Lung (tissue), 12 donors: ENCODE data around the gene JAG2. TPM values are rescaled to one million over a fixed set of nuclear protein-coding genes. Genes with fewer than 3 reads are reported as not detected.
A peak's percentile ranks its signal among the peaks of the same experiment; 100 is the strongest.

ENCODE experiments used
- ATAC-seq: fragments of 200-7000 bp; cut with Tn5 transposase; one replicate; pipeline ENCODE4 v1.9.1; 2020; ENCODE audit warnings: moderate number of reproducible peaks; ENCODE audit not compliant: insufficient read depth, low FRiP score
- DNase-seq, 3 donors: peaks; one replicate each; pipeline ENCODE4 v3.0.0-alpha.2; 2013 to 2017
- H3K27ac ChIP-seq, 2 donors: one replicate each; pipeline ENCODE4 v1.5.1; 2013; ENCODE audit warnings: mild to moderate bottlenecking in 2 of 2, moderate library complexity in 2 of 2, control low read depth in 1 of 2, inconsistent platforms in 1 of 2, low read depth in 1 of 2, low read length in 1 of 2
- H3K27me3 ChIP-seq, 3 donors: one replicate each; pipeline ENCODE4 v1.5.1; 2013; ENCODE audit warnings: low read length in 2 of 3; ENCODE audit not compliant: control insufficient read depth in 3 of 3, insufficient read depth in 3 of 3
- H3K36me3 ChIP-seq, 4 donors: one replicate each; pipeline ENCODE4 v1.5.1; 2013; ENCODE audit warnings: low read length in 4 of 4, mild to moderate bottlenecking in 1 of 4, moderate library complexity in 1 of 4; ENCODE audit not compliant: control insufficient read depth in 4 of 4, insufficient read depth in 4 of 4
- H3K4me1 ChIP-seq, 5 donors: one replicate each; pipeline ENCODE4 v1.5.1; 2013; ENCODE audit warnings: low read length in 5 of 5, mild to moderate bottlenecking in 2 of 5, moderate library complexity in 1 of 5; ENCODE audit not compliant: control insufficient read depth in 5 of 5, insufficient read depth in 5 of 5
- H3K4me3 ChIP-seq: one replicate; pipeline ENCODE4 v1.5.1; 2013; ENCODE audit warnings: mild to moderate bottlenecking, control low read depth, moderate library complexity
- H3K9ac ChIP-seq, 2 donors: one replicate each; pipeline ENCODE4 v1.5.1; 2013; ENCODE audit warnings: low read length in 2 of 2, control low read depth in 1 of 2; ENCODE audit not compliant: insufficient read depth in 1 of 2
- H3K9me3 ChIP-seq, 4 donors: one replicate each; pipeline ENCODE4 v1.5.1; 2013; ENCODE audit warnings: low read length in 3 of 4, mild to moderate bottlenecking in 1 of 4, moderate library complexity in 1 of 4; ENCODE audit not compliant: control insufficient read depth in 4 of 4, insufficient read depth in 3 of 4
- CTCF ChIP-seq: IDR thresholded peaks from 2 replicates; pipeline ENCODE4 v1.5.1; 2012; ENCODE audit warnings: mild to moderate bottlenecking; ENCODE audit errors: control extremely low read depth, extremely low read depth
- WGBS, 2 donors: extraction: QIAGEN DNeasy Blood & Tissue Kit; methylation state at CpG; one replicate each; pipeline ENCODE4 v1.1.7; 2013; 5-methylcytosine and 5-hydroxymethylcytosine counted together
- polyA plus RNA-seq, 2 donors: library from polyadenylated mRNA; stranded (reverse); fragments of 200-250 nt; gene quantifications; one replicate each; pipeline ENCODE4 v1.2.1, GENCODE V29; 2013
- total RNA-seq, 2 donors: library from RNA; depleted of rRNA in 1 of 2; stranded (reverse); fragments of >200 nt in 1 of 2; gene quantifications; one replicate each; pipeline ENCODE4 v1.2.1, GENCODE V29; 2014 to 2021
- donor health status: control.
- donor health status: control.
- donor health status: Bipolar disorder and iron deficiency.
- donor health status: healthy.
- donor health status: DM: yes; HTN: yes; CAD: no.

Gene JAG2
- total and polyA plus RNA-seq, 4 donors = 14.1 to 35.1 (median 27.8) TPM

- peak overlapping the region; percentile 47 to 67 for H3K27ac ChIP-seq
- no peaks in the 10 kb centered on the region for H3K36me3 ChIP-seq
- H3K27me3 ChIP-seq = peaks cover 0 to 17% (median 10%) of the 10 kb centered on the region in 3 donors
- TF ChIP-seq CTCF = no peak
- H3K9ac ChIP-seq = no peak overlapping the region
- no peak overlapping the region for H3K4me3 ChIP-seq
- H3K4me1 ChIP-seq = peaks cover 0 to 35% (median 23%) of the 10 kb centered on the region in 5 donors
- H3K9me3 ChIP-seq = peaks cover 0 to 2% (median 0%) of the 10 kb centered on the region in 4 donors
- WGBS, 2 donors = 37% methylated on average over 18 of the region's 18 CpGs
- DNase-seq = peak in 1 of 3 donors; percentile 39
- ATAC-seq = no peak
These were observed 30.5 kb upstream of the JAG2 start for GRCh38 chr14:105199093-105199492.

GRCh38 chr14:105198588-105198987, 30.0 kb upstream of the JAG2 start:
- Histone ChIP-seq H3K4me3 (no peak overlapping the region), H3K27me3 (peaks cover 0 to 17% (median 10%) of the 10 kb centered on the region in 3 donors), H3K36me3 (no peaks in the 10 kb centered on the region), H3K9me3 (peaks cover 0 to 2% (median 0%) of the 10 kb centered on the region in 4 donors), H3K9ac (no peak overlapping the region), H3K27ac (peak overlapping the region; percentile 47 to 67), H3K4me1 (peaks cover 0 to 39% (median 28%) of the 10 kb centered on the region in 5 donors)
- 74 to 88% methylated on average over 4 of the region's 4 CpGs for WGBS, 2 donors
- no peak for TF ChIP-seq CTCF
- DNase-seq (no peak), ATAC-seq (no peak)

GRCh38 chr14:105197211-105197641, 28.6 kb upstream of the JAG2 start:
- H3K27me3 ChIP-seq = peaks cover 0 to 17% (median 10%) of the 10 kb centered on the region in 3 donors
- WGBS, 2 donors = 3 to 6% methylated on average over 15 of the region's 15 CpGs
- peaks cover 0 to 44% (median 35%) of the 10 kb centered on the region in 5 donors for H3K4me1 ChIP-seq
- no peak for ATAC-seq
- peak overlapping the region; percentile 39 to 48 for H3K27ac ChIP-seq
- DNase-seq = peak; percentile 60 to 72 (median 66)
- no peak for TF ChIP-seq CTCF
- H3K9ac ChIP-seq = no peak overlapping the region
- H3K4me3 ChIP-seq = no peak overlapping the region
- no peaks in the 10 kb centered on the region for H3K36me3 ChIP-seq
- peaks cover 0 to 2% (median 0%) of the 10 kb centered on the region in 4 donors for H3K9me3 ChIP-seq
